B cell (primary cell): ENCODE measurements around the gene LMX1B. TPM values are rescaled to one million over a fixed set of nuclear protein-coding genes. Genes with fewer than 3 reads are reported as not detected.

Source experiments
- ATAC-seq: fragments of 200-7000 bp; cut with Tn5 transposase; one replicate; pipeline ENCODE4 v1.10.0; 2021; ENCODE audit warnings: low read depth, mild to moderate bottlenecking, moderate number of reproducible peaks, moderate library complexity
- CTCF ChIA-PET: fragments of 350-600 bp; sonication (Branson Sonifier 250); formaldehyde crosslinking; loops from one replicate; lab custom pipeline; 2021; ENCODE audit warnings: antibody characterized with exemption, inconsistent platforms; lab: Charles Lee
- POLR2A ChIA-PET: fragments of 350-600 bp; sonication (Branson Sonifier 250); formaldehyde crosslinking; loops from one replicate; lab custom pipeline; 2021; ENCODE audit warnings: antibody characterized with exemption; lab: Charles Lee
- DNase-seq: peaks from one replicate; pipeline ENCODE4 v3.0.0; 2013
- H2AFZ ChIP-seq: 2 replicates; pipeline ENCODE4 v1.6.1; 2012; ENCODE audit warnings: mild to moderate bottlenecking, low read depth, low read length; ENCODE audit not compliant: insufficient read depth, poor library complexity, severe bottlenecking
- H3K27ac ChIP-seq, 2 donors: 1 replicate in 1 of 2; 2 replicates in 1 of 2; pipeline ENCODE4 v1.5.1; 2012 to 2013; ENCODE audit warnings: low read length in 2 of 2, mild to moderate bottlenecking in 2 of 2, moderate library complexity in 1 of 2
- H3K27me3 ChIP-seq, 4 experiments: fragments of 200-600 bp in 1 of 4; sonication (generic) in 1 of 4; replicated peaks in 1 of 4; 1 replicate in 2 of 4; 2 replicates in 2 of 4; pipeline versions ENCODE4 v1.6.1 to v1.7.0; 2013 to 2016; ENCODE audit warnings: low read length in 3 of 4, mild to moderate bottlenecking in 2 of 4, mixed read lengths in 1 of 4, moderate library complexity in 1 of 4; ENCODE audit not compliant: insufficient read depth in 4 of 4, control insufficient read depth in 3 of 4; ENCODE audit errors: control extremely low read depth in 1 of 4
- H3K36me3 ChIP-seq, 2 experiments: replicated peaks in 1 of 2; 1 replicate in 1 of 2; 2 replicates in 1 of 2; pipeline versions ENCODE4 v1.6.1 to v1.7.1; 2013; ENCODE audit warnings: low read length in 1 of 2; ENCODE audit not compliant: insufficient read depth in 2 of 2, control insufficient read depth in 1 of 2; ENCODE audit errors: control extremely low read depth in 1 of 2, extremely low read depth in 1 of 2
- H3K4me1 ChIP-seq, 2 donors: fragments of 200-600 bp in 1 of 2; sonication (generic) in 1 of 2; 1 replicate in 1 of 2; 2 replicates in 1 of 2; pipeline versions ENCODE4 v1.5.1 to v1.6.1; 2013 to 2017; ENCODE audit warnings: low read length in 2 of 2; ENCODE audit not compliant: control insufficient read depth in 2 of 2, insufficient read depth in 2 of 2
- H3K4me2 ChIP-seq: replicated peaks from 2 replicates; pipeline ENCODE3; 2012; ENCODE audit warnings: mild to moderate bottlenecking, low read depth, low read length; ENCODE audit not compliant: poor library complexity, severe bottlenecking
- H3K4me3 ChIP-seq, 5 experiments: fragments of 200-600 bp in 1 of 5; sonication (generic) in 1 of 5; 1 replicate in 3 of 5; 2 replicates in 2 of 5; pipeline versions ENCODE4 v1.5.1 to v1.7.0; 2011 to 2016; ENCODE audit warnings: low read length in 4 of 5, mild to moderate bottlenecking in 4 of 5, low read depth in 2 of 5, control low read depth in 1 of 5, moderate library complexity in 1 of 5; ENCODE audit not compliant: insufficient read depth in 1 of 5; ENCODE audit errors: control extremely low read depth in 1 of 5, extremely low read depth in 1 of 5
- H3K79me2 ChIP-seq: fragments of 200-600 bp; sonication (generic); one replicate; pipeline ENCODE4 v1.6.0; 2016; ENCODE audit warnings: low read length; ENCODE audit not compliant: control insufficient read depth, insufficient read depth
- H3K9ac ChIP-seq: fragments of 200-600 bp; sonication (generic); 2 replicates; pipeline ENCODE4 v1.6.1; 2017; ENCODE audit warnings: mild to moderate bottlenecking, low read length, moderate library complexity
- H3K9me3 ChIP-seq, 3 donors: one replicate each; pipeline versions ENCODE4 v1.6.1 to v1.7.1; 2013; ENCODE audit warnings: low read length in 2 of 3; ENCODE audit not compliant: control insufficient read depth in 2 of 3, insufficient read depth in 1 of 3; ENCODE audit errors: control extremely low read depth in 1 of 3
- H4K20me1 ChIP-seq: 2 replicates; pipeline ENCODE4 v1.6.0; 2012; ENCODE audit warnings: mild to moderate bottlenecking, low read length; ENCODE audit not compliant: insufficient read depth, control insufficient read depth, poor library complexity, severe bottlenecking
- H3K27ac Mint-ChIP-seq: one replicate; pipeline ENCODE4 v1.8.0; 2021; ENCODE audit warnings: mixed read lengths
- H3K27me3 Mint-ChIP-seq: one replicate; pipeline ENCODE4 v1.8.0; 2021; ENCODE audit warnings: mixed read lengths
- H3K4me1 Mint-ChIP-seq: one replicate; pipeline ENCODE4 v1.8.0; 2021; ENCODE audit warnings: mixed read lengths
- H3K4me3 Mint-ChIP-seq: one replicate; pipeline ENCODE4 v1.8.0; 2021; ENCODE audit warnings: mixed read lengths
- H3K9me3 Mint-ChIP-seq: one replicate; pipeline ENCODE4 v1.8.0; 2022; ENCODE audit warnings: mixed read lengths; ENCODE audit not compliant: insufficient read depth
- EZH2 ChIP-seq: IDR thresholded peaks from 2 replicates; pipeline ENCODE4 v1.6.1; 2012; ENCODE audit warnings: borderline replicate concordance, low read depth, mild to moderate bottlenecking, moderate library complexity, low read length; ENCODE audit not compliant: insufficient read depth, poor library complexity, severe bottlenecking
- WGBS: methylation state at CpG from one replicate; pipeline ENCODE4 v1.1.5; 2013; ENCODE audit warnings: missing lambda C conversion rate; ENCODE audit not compliant: insufficient coverage; 5-methylcytosine and 5-hydroxymethylcytosine counted together
- intact Hi-C: fragments of 100-400 bp; cut with micrococcal nuclease; formaldehyde crosslinking; loops from one replicate; pipeline ENCODE4 v1.10.0; 2022
- polyA plus RNA-seq: library from polyadenylated mRNA; depleted of rRNA; stranded (reverse); fragments of >200 nt; gene quantifications from 2 replicates; pipeline ENCODE4 v1.2.3, GENCODE V29; 2012
- total RNA-seq, 2 donors: library from RNA; stranded (reverse); fragments of 120-200 nt in 1 of 2; gene quantifications; 1 replicate in 1 of 2; 2 replicates in 1 of 2; pipeline versions ENCODE4 v1.2.3 to v1.2.4, GENCODE V29; 2013 to 2022
- TF ChIP-seq, protein P1 (sequence below): fragments of 200-600 bp; IDR thresholded peaks from one replicate; pipeline ENCODE4 v1.8.0; 2022; ENCODE audit warnings: antibody characterized with exemption, mild to moderate bottlenecking

The LMX1B gene
- total and polyA plus RNA-seq, 2 donors (not counting 1 experiment from before 2014, with no cell fraction given), result not detected

DNA sequence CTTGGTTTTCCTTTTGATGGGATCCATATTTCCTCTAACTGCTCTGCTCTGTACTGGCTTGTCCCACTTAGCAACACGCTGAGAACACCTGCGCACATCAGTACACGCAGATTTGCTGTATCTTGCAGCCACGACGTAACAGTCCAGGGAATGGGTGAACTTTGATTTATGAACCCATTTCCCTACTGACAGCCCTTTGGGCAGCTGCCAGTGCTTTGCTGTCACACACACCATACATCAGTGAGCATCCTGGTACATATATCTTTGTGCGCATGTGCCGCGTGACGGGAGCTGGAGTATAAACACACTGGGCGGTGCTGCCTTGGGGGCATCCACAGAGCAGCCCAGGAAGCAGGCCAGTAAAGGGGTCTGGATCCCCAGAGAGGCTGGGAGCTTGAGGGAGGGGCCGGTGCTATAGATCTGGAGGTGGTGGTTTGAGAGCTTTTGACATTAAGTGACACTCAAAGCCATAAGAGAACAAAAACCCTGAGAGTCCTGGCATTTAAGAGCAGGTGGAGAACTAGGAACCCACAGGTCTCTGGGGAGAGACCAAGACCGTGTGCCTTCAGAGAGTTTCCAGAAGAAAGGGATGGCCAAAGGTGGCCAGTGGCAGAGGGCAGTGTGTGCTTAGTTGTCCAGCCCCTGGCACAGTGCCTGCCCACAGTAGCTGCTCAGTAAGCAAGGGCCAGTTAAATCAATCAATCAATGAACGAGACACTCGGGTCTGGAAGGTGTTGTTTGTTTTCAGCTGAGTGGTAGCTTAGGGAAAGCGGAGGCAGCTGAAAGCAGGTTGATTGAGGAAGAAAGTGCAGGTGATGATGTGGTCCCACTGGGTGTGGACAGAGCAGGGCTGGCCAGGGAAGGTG, 53.7 kb downstream of the LMX1B start:
- Histone ChIP-seq H3K4me2 (no peak overlapping the region), H3K27me3 (peaks cover 0 to 60% (median 12%) of the 10 kb centered on the region in 4 experiments), H3K9me3 (peaks cover 0 to 4% (median 0%) of the 10 kb centered on the region in 3 donors), H3K4me3 (no peak overlapping the region), H3K36me3 (no peaks in the 10 kb centered on the region), H2AFZ (no peak overlapping the region), H3K79me2 (no peaks in the 10 kb centered on the region), H3K27ac (no peak overlapping the region), H4K20me1 (no peaks in the 10 kb centered on the region), H3K4me1 (peaks cover 14 to 18% of the 10 kb centered on the region in 2 donors), H3K9ac (no peak overlapping the region)
- Mint-ChIP-seq H3K4me3 (no peak overlapping the region), H3K27ac (no peak overlapping the region), H3K4me1 (peaks cover 18% of the 10 kb centered on the region), H3K9me3 (no peaks in the 10 kb centered on the region), H3K27me3 (peaks cover 35% of the 10 kb centered on the region)
- TF ChIP-seq, protein P1, sequence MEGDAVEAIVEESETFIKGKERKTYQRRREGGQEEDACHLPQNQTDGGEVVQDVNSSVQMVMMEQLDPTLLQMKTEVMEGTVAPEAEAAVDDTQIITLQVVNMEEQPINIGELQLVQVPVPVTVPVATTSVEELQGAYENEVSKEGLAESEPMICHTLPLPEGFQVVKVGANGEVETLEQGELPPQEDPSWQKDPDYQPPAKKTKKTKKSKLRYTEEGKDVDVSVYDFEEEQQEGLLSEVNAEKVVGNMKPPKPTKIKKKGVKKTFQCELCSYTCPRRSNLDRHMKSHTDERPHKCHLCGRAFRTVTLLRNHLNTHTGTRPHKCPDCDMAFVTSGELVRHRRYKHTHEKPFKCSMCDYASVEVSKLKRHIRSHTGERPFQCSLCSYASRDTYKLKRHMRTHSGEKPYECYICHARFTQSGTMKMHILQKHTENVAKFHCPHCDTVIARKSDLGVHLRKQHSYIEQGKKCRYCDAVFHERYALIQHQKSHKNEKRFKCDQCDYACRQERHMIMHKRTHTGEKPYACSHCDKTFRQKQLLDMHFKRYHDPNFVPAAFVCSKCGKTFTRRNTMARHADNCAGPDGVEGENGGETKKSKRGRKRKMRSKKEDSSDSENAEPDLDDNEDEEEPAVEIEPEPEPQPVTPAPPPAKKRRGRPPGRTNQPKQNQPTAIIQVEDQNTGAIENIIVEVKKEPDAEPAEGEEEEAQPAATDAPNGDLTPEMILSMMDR, result no peak
- no peak for TF ChIP-seq EZH2
- ATAC-seq (no peak), DNase-seq (no peak)
- intact Hi-C loops, result no loop called here
- CTCF ChIA-PET, result interaction anchor here (0.6 to 1.2 kb wide), 3 partner anchors 23 to 164 kb away, joined by 3 to 4 read pairs (median 3); no protein-coding TSS in a partner anchor
- WGBS, result 64% methylated on average over 15 of the region's 15 CpGs
- POLR2A ChIA-PET, result no interaction called here

DNA sequence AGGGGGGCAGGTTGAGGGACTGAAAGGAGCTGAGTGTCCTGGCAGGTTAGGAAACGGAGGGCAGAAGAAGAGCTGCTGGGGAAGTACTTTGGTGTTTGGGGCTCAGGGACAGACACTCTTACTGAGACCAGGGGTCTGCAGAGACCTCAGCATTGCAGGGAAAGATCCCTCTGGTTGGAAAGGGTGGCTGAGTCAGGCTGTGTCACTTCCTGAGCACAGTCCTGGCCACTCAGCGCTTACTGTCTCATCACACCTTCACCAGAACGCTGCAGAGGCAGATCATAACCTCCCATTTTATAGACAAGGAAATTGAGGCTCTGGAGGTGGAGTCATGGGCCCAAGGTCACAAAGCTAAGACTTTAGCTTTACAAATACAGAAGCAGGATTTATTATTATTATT, 54.3 kb downstream of the LMX1B start:
- Mint-ChIP-seq H3K27ac (no peak overlapping the region), H3K4me3 (no peak overlapping the region), H3K27me3 (peaks cover 34% of the 10 kb centered on the region), H3K9me3 (no peaks in the 10 kb centered on the region), H3K4me1 (peaks cover 18% of the 10 kb centered on the region)
- Histone ChIP-seq H3K36me3 (no peaks in the 10 kb centered on the region), H3K4me3 (no peak overlapping the region), H3K4me1 (peaks cover 14 to 18% of the 10 kb centered on the region in 2 donors), H3K27ac (no peak overlapping the region), H4K20me1 (no peaks in the 10 kb centered on the region), H3K9me3 (peaks cover 0 to 4% (median 0%) of the 10 kb centered on the region in 3 donors), H3K79me2 (no peaks in the 10 kb centered on the region), H2AFZ (no peak overlapping the region), H3K4me2 (no peak overlapping the region), H3K9ac (no peak overlapping the region), H3K27me3 (peaks cover 0 to 61% (median 15%) of the 10 kb centered on the region in 4 experiments)
- POLR2A ChIA-PET, result no interaction called here
- DNase-seq (no peak), ATAC-seq (no peak)
- TF ChIP-seq, protein P1, result no peak
- TF ChIP-seq EZH2, result no peak
- 83% methylated on average over 1 of the region's 3 CpGs for WGBS
- CTCF ChIA-PET, result interaction anchor here (0.9 to 1.2 kb wide), 2 partner anchors 22 to 38 kb away, joined by 3 to 4 read pairs; no protein-coding TSS in a partner anchor
- intact Hi-C loops, result no loop called here
